ENCODE data around the gene MICA.
"Not testable (repeated sequence)": the region's sequence is repeated elsewhere in the genome, so short reads cannot be mapped to it uniquely, and the experiment has no call there.

Gene MICA

DNA sequence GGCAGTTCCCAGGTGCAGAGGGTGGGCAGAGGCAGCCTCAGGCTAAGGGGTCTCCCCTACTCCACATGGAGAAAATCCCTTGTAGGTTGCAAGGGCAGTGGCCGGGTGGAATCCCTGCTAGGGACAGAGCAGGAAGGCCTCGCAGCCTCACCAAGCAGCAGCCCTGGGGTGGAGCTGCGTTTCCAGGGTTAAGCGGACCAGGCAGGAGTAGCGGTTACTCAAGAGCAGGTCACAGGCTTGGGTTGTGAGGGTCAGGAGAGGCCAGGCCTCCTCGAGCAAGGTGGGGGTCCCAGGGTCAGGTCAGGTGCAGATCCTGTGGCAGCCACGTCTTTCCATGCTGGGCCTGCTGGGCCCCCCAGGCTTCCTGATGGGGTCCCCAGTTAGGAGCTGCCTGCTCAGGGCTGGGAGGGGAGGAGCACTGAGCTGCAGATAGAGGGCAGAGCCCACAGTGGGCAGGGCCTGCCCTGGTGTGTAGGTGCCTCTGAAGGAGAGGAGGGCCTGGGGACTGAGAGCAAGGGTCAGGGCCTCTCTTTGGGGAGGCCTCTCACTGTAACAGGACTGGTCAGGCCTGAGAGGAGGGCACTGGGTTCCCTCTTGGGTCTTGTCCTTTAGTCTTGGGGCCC, 10.9 kb downstream of the MICA start:
- not testable (repeated sequence) for DNase-seq

DNA sequence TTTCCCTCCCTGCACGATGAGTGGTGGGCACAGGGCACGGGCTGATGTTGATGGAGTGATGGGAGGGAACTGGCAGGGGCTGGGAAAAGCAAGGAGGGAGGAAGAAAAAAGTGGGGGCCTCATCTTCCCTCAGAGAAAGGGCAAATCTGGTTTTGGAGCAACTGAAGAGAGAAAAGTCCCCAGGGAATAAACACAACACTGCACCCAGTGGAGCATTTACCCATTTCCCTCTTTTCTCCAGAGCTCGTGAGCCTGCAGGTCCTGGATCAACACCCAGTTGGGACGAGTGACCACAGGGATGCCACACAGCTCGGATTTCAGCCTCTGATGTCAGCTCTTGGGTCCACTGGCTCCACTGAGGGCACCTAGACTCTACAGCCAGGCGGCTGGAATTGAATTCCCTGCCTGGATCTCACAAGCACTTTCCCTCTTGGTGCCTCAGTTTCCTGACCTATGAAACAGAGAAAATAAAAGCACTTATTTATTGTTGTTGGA, 11.4 kb downstream of the MICA start:
- DNase-seq, result no peak

DNA sequence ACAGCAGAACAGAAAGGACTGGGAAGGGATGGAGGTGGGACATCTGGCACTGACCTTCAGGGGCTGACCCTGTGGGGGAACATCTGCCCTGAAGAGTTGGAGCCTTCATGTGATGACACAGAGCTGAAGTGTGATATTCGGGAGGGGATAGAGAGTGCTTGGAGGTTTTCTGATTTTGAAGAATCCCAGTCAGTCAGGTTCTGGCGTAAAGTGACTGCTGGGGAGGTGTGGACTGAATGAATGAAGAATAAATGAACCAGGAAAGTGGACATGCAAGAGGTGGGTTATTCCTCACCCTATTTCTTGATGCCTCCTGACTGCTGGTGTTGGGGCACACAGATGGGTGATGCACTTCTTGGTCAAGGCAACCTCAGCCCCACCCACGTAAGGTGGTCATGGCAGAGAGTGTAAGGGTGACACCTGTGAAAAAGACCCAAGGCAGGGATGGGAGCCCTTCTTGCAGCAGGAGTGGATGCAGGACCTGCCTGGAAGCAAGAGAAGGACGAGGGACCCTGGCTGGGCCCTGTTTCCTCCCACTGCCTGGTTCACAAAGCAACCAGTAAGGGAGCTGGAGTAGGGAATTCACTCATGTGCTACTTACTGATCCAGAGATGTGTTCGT, 13.1 kb downstream of the MICA start:
- DNase-seq, result no peak

DNA sequence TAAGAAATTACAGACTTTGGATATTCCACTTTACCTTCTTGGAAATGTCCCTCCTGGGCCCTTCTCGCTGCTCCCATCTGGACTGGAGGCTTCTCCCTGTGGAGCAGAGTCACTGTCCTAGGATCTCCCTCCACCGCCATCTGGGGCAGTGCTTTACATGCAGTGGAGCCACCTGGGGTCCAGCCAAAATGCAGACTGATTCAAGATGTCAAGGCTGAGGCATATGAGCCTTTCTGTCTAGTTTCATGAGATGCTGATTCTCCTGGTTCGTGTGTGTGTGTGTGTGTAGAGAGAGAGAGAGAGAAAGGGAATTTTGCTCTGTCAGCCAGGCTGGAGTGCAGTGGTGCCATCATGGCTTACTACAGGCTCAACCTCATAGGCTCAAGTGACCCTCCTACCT, 14.9 kb downstream of the MICA start:
- DNase-seq, result no peak

DNA sequence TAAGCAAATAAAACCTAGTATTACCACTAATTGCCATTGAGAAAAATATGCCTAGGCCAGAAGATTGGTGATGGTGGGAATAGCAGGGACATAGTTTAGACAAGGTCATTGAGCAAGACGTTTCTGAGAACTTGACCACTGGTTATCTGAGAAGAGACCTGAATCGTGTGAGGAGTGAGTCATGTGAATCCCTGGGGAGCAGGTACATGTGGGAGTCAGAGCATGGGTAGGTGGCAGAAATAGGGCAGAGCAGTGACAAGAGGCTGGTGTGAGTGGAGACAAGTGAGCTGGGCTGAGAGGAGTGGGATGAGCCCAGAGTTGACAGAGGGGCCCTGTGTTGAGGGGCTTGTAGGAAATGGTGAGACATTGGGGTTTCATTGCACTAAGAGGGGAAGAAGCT, 16.4 kb downstream of the MICA start:
- no peak for DNase-seq

DNA sequence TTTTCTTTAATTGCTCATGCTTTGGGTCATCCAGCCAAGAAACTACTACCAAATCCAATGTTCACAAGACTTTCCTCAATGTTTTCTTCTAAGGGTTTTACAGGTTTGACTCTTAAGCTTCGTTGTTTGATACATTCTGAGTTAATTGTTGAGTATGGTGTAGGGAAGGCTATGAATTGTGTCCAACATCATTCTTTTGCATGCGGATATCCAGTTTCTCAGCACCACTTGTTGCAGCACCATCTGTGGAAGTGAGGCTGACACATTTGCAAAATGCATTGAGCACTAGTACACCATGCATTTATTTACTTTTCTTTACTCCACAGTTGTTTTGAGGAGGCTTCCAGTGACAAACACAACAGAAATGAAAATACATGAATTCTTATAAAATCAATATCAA, 17.2 kb downstream of the MICA start:
- no peak for DNase-seq

DNA sequence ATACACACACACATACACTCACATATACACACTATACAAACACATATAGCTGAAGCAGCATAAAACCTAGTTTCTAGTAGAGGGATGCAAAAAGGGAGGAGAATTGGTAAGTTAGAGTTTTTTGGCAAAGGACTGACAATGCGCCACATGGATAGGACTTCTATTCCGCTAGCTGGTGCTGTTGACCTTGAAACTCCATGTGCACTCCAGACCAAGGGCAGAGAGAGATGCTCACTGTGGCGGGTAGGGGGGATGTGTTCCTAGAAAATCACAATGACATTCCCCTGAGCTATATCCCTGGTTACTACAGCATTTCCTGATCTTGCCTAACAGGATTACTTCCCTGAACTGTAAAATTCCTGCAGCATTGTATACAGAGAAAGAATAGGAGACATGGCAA, 19.2 kb downstream of the MICA start:
- DNase-seq, result no peak

DNA sequence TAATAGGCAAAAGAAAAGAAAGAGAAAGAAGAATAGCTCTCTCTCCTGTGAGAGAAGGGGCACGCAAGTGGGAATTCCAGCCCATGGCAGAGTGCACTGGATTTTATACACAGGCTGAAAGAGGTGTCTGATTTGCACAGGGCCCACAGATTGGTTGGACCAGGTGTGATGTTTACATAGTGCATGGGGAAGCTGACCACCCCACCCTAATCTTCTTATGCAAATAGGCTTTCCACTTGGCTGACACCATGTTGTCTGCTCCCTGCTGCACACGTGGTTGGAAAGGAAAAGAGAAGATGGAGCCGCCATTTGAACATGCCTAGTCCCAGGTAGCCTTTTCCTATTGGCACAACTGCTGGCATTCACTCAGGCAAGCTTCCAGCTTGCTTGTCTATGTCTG, 20.2 kb downstream of the MICA start:
- DNase-seq, result no peak

DNA sequence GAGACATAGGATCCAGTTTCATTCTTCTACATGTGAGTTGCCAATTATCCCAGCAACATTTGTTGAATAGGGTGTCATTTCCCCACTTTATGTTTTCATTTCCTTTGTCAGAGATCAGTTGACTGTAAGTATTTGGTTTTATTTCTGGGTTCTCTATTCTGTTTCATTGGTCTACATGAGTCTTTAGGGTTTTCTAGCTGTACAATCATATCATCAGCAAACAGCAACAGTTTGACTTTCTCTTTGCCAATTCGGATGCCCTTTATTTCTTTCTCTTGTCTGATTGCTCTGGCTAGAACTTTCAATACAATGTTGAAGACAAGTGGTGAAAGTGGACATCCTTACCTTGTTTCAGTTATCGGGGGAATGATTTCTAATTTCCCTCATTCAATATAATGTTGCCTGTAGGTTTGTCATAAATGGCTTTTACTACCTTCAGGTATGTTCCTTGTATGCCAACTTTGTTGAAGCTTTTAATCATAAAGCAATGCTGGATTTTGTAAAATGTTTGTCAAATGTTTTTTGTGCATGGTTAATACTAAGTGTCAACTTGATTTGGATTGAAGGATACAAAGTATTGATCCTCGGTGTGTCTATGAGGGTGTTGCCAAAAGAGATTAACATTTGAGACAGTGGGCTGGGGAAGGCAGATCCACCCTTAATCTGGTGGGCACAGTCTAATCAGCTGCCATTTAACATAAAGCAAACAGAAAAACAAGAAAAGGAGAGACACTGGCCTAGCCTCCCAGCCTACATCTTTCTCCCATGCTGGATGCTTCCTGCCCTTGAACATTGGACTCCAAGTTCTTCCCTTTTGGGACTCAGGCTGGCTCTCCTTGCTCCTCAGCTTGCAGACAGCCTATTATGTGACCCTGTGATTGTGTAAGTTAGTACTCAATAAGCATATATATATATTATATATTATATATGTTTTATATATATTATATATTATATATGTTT, 23.3 kb downstream of the MICA start:
- no peak for DNase-seq

DNA sequence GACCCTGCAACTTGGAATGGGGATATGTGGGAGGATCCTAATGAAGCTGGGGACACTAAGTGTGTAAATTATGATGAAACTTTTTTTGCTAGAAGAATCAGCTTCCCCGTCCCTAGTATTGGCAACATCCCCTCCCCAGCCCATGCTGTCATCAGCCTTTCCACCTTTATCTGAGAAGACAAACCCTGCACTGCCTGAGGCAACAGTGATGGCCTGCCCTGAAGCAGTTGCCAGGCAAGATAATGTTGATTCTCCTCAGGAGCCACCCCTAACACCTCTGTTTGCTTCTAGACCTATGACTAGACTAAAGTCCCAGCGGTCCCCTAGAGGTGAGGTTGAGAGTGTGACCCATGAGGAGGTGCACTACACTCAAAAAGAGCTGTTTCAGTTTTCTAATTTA, 27.1 kb downstream of the MICA start:
- DNase-seq, result no peak

DNA sequence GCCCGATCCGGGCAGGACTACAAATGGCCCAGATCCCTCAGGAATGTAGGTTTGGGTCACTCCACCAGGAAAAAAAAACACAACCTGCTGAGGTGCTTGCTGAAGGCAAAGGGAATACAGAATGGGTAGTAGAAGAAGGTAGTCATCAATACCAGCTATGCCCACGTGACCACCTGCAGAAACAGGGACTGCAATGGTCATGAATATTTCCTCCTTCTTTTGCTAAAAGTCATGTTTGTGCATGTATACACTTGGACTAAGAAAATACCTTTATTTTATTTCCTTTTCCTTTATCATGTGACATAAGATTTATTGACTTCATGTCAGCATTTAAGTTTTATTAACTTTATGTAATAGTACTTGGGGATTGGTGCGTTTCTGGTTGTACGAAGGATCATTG, 31.7 kb downstream of the MICA start:
- not testable (repeated sequence) for DNase-seq

DNA sequence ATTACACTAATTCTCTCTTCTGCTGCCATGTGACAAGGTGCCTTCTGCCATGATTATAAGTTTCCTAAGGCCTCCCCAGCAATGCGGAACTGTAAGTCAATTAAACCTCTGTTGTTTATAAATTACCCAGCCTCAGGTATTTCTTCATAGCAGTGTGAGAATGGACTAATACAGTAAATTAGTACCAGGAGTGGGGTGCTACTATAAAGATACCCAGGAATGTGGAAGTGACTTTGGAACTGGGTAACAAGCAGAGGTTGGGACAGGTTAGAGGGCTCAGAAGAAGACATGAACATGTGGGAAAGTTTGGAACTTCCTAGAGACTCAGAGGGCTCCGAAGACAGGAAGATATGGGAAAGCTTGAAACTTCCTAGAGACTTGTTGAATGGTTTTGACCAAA, 34.8 kb downstream of the MICA start:
- no peak for DNase-seq

DNA sequence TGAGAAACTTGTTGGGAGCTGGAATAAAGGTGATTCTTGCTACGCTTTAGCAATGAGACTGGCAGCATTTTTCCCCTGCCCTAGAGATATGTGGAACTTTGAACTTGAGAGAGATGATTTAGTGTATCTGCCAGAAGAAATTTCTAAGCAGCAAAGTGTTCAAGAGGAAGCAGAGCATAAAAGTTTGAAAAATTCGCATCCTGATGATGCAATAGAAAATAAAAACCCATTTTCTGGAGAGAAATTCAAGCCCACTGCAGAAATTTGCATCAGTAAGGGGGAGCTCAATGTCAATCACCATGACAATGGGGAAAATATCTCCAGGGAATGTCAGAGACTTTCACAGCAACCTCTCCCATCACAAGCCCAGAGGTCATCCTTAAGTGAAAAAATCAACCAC, 35.3 kb downstream of the MICA start:
- DNase-seq, result no peak

DNA sequence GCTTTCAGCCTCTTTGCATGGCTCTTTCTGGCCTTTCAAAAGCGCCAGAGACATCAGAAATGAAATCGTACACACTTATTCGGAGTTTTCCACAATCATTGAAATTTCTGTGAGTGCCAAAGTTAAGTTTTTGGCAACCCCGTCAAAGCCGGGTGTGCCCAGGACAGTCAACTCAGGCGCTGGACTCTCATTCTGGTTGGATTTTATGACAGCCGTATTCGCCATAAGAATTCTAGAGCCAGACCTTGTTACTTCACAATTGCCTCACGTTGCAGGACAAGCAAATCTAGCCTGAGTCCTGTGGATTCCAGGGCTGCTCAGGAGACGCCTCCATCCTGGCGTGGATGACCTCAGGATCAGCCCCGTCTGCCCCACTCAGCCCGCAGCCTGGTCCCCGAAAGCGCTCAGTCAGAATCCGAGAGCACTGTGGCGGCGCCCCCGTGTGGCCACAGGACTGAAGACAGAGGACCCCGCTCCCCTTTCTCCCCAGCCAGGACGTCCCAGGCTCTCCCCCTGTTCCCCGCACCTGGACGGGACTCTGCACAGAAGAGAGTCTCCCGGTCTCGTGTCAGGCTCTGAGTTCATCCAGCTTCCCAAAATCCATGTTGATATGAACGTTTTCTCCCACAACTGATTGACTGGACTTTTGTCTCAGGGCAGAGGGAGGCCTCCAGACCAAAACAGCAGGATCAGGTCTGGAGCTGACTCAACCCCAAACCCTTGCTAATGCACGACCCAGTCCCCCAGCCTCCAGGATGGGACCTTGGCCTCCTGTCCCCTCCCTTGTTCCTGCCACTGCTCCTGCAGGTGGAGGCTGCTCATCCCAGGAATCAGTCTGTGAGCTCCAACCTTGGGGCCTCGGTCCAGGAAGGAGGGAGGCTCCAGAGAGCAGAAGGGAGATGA, 38.2 kb downstream of the MICA start:
- peak; percentile 75 to 81 for DNase-seq

DNA sequence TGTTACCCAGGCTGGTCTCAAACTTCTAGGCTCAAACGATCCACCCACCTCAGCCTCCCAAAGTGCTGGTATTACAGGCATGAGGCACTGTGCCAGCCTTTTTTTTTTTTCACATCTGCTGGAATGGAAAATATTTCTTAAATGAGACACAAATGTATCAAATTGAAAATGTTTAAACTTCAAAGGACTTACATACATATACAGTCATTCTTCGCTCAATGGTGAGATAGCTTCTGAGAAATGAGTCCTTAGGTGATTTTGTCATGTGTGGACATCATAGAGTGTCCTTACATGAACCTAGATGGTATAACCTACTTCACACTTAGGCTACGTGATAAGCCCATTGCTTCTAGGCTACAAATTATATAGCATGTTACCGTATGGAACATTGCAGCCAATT, 43.1 kb downstream of the MICA start:
- no peak for DNase-seq

DNA sequence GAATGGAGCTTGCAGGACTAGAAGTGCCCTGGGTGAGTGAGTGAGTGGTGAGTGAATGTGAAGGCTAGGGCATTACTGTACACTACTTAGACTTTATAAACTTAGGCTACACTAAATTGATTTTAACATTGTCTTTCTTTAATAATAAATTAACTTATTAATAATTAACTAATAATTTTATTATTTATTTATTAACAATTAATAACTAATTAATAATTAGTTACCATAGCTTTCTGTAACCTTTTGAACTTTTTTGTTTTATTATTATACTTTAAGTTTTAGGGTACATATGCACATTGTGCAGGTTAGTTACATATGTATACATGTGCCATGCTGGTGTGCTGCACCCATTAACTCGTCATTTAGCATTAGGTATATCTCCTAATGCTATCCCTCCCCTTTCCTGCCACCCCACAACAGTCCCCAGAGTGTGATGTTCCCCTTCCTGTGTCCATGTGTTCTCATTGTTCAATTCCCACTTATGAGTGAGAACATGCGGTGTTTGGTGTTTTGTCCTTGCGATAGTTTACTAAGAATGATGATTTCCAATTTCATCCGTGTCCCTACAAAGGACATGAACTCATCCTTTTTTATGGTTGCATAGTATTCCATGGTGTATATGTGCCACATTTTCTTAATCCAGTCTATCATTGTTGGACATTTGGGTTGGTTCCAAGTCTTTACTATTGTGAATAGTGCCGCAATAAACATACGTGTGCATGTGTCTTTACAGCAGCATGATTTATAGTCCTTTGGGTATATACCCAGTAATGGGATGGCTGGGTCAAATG, 43.8 kb downstream of the MICA start:
- not testable (repeated sequence) for DNase-seq

DNA sequence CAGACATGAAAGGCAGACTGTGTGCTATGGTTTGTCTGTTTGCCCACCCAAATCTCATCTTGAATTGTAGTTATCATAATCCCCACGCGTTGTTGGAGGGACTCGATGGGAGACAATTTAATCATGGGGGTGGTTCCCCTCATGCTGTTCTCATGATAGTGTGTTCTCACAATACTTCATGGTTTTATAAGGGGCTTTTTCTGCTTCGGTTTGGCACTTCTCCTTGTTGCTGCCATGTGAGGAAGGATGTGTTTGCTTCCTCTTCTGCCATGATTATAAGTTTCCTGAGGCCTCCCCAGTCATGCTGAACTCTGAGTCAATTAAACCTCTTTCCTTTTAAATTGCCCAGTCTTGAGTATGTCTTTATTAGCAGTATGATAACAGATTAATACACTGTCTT, 47.4 kb downstream of the MICA start:
- peak in 1 of 2 donors; percentile 17 for DNase-seq

DNA sequence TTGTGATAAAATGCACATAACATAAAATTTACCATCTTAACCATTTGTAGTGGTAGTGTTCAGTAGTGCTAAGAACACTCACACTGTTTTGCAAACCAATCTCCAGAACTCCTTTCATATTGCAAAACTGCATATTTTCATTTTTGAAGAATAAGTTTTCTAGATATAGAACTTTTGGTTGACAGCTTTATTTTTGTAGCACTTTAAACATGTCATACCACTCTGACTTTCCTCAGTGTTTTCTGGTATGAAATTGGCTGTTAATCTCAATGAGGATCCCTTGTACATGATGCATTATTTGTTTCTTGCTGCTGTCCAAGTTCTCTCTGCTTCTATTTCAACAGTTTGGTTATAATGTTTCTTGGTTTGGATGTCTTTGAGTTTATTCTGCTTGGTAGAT, 49.5 kb downstream of the MICA start:
- DNase-seq, result no peak

DNA sequence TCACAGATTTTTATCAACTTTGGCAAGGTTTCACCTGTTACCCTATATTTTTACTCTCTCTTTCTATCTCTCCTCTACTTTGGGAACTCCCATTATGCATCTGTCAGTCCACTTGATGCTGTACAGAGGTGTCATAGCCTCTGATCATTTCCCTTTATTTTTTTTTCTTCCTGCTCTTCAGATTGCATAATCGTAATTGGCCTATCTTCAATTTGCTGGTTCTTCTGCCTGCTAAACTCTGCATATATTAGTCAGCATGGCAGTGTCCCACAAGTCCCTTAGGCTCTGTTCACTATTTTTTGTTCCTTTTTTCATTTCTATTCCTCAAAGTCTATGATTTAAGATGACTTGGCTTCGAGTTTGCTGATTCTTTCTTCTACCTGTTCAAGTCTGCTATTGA, 49.9 kb downstream of the MICA start:
- DNase-seq, result peak; percentile 49 to 77

DNA sequence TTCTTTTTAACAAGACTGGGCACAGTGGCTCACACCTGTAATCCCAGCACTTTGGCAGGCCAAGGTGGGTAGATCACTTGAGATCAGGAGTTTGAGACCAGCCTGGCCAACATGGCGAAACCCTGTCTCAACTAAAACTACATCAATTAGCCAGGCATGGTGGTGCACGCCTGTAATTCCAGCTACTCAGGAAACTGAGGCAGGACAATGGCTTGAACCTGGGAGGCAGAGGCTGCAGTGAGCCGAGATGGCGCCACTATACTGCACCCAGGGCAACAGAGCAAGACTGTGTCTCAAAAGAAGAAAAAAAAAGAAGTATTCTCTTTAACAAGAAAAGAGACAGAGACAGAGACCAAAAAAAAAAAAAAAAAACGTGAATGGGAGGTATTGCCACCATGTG, 56.5 kb downstream of the MICA start:
- not testable (repeated sequence) for DNase-seq

DNA sequence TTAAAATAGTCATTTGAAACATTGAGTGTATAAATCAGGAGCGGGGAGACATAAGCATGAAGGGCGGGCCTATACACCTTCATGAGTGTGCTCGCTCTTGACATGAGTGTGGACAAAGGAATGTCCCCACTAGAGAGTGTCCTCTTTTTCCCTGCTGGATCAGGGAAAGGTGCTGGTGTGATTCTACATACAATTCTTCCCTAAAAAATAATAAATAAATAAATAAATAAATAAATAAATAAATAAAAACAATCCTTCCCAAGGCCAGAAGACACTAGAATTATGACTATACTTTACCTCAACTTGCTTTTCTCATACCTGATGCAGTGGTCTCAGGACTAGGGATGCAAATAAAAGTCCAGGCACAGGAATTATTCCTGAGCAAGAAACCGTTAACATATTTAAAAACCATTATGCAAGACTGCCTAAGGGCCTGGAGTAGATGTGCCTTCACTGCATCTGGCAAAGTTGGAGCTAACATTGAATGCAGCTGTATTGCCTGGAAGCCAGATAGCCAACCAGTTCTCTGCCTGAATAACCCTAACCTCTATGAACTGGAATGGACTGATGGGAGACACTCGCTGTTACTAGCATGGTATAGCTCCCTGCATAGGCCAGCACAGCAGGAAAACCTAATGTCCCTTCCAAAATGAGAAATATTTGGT, 57.1 kb downstream of the MICA start:
- DNase-seq, result no peak
